Body of pancreas (tissue), 4 donors: ENCODE data around the gene GULP1. TPM values are rescaled to one million over a fixed set of nuclear protein-coding genes. Genes with fewer than 3 reads are reported as not detected.

Experiments
- ATAC-seq: fragments of 150-250 bp; one replicate; pipeline ENCODE4 v1.9.1; 2016
- DNase-seq, 4 donors: peaks; one replicate each; pipeline ENCODE4 v3.0.0-alpha.2; 2019
- H3K27ac ChIP-seq, 4 donors: fragments of 200-600 bp; sonication (generic); 1 replicate in 3 of 4; 2 replicates in 1 of 4; pipeline versions ENCODE4 v1.5.1 to v1.6.1; 2016 to 2019; ENCODE audit warnings: mild to moderate bottlenecking in 1 of 4, mixed read lengths in 1 of 4, moderate library complexity in 1 of 4
- H3K27me3 ChIP-seq, 2 donors: fragments of 200-600 bp; sonication (generic); one replicate each; pipeline ENCODE4 v1.6.0; 2016; ENCODE audit warnings: mild to moderate bottlenecking in 1 of 2
- H3K36me3 ChIP-seq, 2 donors: fragments of 200-600 bp; sonication (generic); replicated peaks in 1 of 2; 2 replicates each; pipeline ENCODE4 v1.5.1; 2016; ENCODE audit warnings: low read depth in 2 of 2; ENCODE audit not compliant: insufficient read depth in 1 of 2
- H3K4me1 ChIP-seq: fragments of 200-600 bp; sonication (generic); one replicate; pipeline ENCODE4 v1.6.0; 2016
- H3K4me3 ChIP-seq, 2 donors: fragments of 200-600 bp; sonication (generic); 1 replicate in 1 of 2; 2 replicates in 1 of 2; pipeline ENCODE4 v1.5.1; 2016 to 2019
- H3K9me3 ChIP-seq, 3 donors: fragments of 200-600 bp; sonication (generic); 1 replicate in 2 of 3; 2 replicates in 1 of 3; pipeline ENCODE4 v1.5.1; 2016
- POLR2A ChIP-seq, 3 donors: fragments of 450-650 bp; IDR thresholded peaks; one replicate each; pipeline ENCODE4 v1.6.1; 2016; ENCODE audit warnings: antibody characterized with exemption in 3 of 3, mild to moderate bottlenecking in 2 of 3
- WGBS, 2 donors: methylation state at CpG; one replicate each; pipeline ENCODE4 v1.1.5; 2017; 5-methylcytosine and 5-hydroxymethylcytosine counted together
- intact Hi-C: fragments of 100-400 bp; cut with DNase I; formaldehyde crosslinking; loops from one replicate; pipeline ENCODE4 v1.15.1; 2023
- total RNA-seq, 2 donors: library from RNA; depleted of rRNA; stranded (reverse); fragments of >200 nt; gene quantifications; one replicate each; pipeline ENCODE4 v1.1.0, GENCODE V29; 2016
- TF ChIP-seq, protein P1 (sequence below), 7 experiments: fragments of 450-650 bp in 4 of 7; fragments of 200-600 bp in 3 of 7; sonication (generic) in 3 of 7; IDR thresholded peaks; one replicate each; pipeline ENCODE4 v1.5.1; 2016 to 2019; ENCODE audit warnings: antibody characterized with exemption in 7 of 7

GULP1 gene
- total RNA-seq, 2 donors from 2014 or later: 24.7 to 50.3 TPM

DNA sequence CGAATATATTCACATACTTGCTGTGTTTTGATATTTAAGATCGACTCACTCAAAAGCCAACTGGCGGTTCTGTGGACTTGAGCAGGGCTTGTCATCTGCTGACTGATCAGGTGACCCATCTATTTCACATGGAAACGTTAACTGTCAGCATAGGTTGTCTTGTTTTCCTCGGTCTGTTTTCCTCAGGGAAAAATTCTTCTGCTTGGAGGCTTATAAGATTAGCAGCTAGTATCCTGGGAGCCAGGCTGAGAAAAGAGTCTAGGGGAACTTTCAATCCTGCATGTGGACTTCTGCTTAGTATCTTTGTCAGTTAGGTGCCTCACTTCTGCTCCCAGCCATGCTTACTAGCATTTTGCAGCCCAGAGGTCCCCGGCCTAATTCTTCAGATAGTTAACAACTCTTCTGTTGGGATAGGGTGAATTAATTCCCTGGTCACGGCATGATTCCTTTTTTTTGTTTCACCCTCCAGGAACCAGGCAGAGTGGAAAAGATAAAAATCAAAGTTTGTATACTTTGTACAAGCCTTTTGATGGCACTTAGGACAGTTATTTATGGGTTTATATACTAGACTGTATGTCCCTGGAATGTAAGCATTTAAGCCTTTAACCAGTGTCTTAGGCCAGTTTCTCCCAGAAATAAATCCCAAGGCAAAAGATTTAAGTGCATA is 226.0 kb downstream of the GULP1 start:
- DNase-seq (no peak), ATAC-seq (no peak)
- Histone ChIP-seq H3K36me3 (no peaks in the 10 kb centered on the region), H3K4me1 (no peaks in the 10 kb centered on the region), H3K4me3 (no peak overlapping the region), H3K27ac (no peak overlapping the region), H3K9me3 (no peaks in the 10 kb centered on the region), H3K27me3 (no peaks in the 10 kb centered on the region)
- intact Hi-C loops: loop anchor here (10.0 kb wide), 2 partner anchors 233 to 933 kb away; no protein-coding TSS in a partner anchor
- WGBS, 2 donors: 85 to 89% methylated on average over 7 of the region's 7 CpGs
- TF ChIP-seq, protein P1, sequence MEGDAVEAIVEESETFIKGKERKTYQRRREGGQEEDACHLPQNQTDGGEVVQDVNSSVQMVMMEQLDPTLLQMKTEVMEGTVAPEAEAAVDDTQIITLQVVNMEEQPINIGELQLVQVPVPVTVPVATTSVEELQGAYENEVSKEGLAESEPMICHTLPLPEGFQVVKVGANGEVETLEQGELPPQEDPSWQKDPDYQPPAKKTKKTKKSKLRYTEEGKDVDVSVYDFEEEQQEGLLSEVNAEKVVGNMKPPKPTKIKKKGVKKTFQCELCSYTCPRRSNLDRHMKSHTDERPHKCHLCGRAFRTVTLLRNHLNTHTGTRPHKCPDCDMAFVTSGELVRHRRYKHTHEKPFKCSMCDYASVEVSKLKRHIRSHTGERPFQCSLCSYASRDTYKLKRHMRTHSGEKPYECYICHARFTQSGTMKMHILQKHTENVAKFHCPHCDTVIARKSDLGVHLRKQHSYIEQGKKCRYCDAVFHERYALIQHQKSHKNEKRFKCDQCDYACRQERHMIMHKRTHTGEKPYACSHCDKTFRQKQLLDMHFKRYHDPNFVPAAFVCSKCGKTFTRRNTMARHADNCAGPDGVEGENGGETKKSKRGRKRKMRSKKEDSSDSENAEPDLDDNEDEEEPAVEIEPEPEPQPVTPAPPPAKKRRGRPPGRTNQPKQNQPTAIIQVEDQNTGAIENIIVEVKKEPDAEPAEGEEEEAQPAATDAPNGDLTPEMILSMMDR (IDR thresholded peaks at IDR 0.05): no peak
- TF ChIP-seq POLR2A (IDR thresholded peaks at IDR 0.05): no peak

DNA sequence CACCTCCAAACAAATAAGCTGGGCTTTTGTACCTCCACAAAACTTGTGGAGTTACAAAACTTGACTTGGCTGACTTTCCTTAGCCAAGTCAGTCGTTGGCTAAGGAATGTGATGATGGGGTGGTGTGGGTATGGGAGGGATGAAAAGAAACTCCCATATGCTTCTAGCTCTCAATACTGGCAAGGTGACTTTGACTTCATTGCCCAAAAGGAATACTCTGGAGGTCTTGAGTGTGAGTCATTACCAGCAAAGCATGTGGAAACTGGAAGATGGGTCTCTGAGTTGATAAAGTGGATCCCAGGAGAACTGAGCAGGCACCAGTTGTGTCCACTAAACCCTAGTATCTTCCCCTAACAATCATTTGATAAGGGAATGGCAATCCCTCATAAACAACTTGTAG is 226.7 kb downstream of the GULP1 start:
- Histone ChIP-seq H3K9me3 (no peaks in the 10 kb centered on the region), H3K36me3 (no peaks in the 10 kb centered on the region), H3K4me3 (no peak overlapping the region), H3K27me3 (no peaks in the 10 kb centered on the region), H3K4me1 (no peaks in the 10 kb centered on the region), H3K27ac (no peak overlapping the region)
- no peak for TF ChIP-seq POLR2A (IDR thresholded peaks at IDR 0.05)
- TF ChIP-seq, protein P1 (IDR thresholded peaks at IDR 0.05): no peak
- intact Hi-C loops: loop anchor here (10.0 kb wide), 2 partner anchors 234 to 934 kb away; no protein-coding TSS in a partner anchor
- WGBS, 2 donors: 55 to 65% methylated on average over 1 of the region's 1 CpG
- ATAC-seq (no peak), DNase-seq (no peak)

DNA sequence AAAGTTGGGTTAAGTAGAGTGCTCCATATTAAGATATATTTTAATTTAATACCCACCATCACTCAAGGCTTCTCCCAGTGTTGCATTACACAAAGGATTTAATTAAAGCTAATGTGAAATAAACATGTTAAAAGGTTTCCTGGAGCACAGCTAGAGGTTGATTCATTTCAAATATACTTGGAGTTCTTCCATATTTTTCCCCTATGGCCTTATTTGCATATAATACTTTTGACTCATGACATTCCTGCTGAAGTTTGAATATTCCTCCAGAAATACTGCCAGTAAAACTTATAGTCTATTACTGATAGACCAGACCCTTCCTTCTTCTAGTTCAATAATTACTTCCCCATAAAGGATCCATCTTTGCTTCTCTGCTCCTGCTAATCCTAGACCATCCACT is 227.5 kb downstream of the GULP1 start:
- no peaks in the 10 kb centered on the region for H3K9me3 ChIP-seq
- DNase-seq: no peak
- ATAC-seq: no peak
- TF ChIP-seq, protein P1 (IDR thresholded peaks at IDR 0.05): no peak
- TF ChIP-seq POLR2A (IDR thresholded peaks at IDR 0.05): no peak
- no peaks in the 10 kb centered on the region for H3K27me3 ChIP-seq
- intact Hi-C loops: loop anchor here (10.0 kb wide), 2 partner anchors 234 to 934 kb away; no protein-coding TSS in a partner anchor
- H3K4me3 ChIP-seq: no peak overlapping the region
- H3K36me3 ChIP-seq: no peaks in the 10 kb centered on the region
- no peaks in the 10 kb centered on the region for H3K4me1 ChIP-seq
- H3K27ac ChIP-seq: no peak overlapping the region

DNA sequence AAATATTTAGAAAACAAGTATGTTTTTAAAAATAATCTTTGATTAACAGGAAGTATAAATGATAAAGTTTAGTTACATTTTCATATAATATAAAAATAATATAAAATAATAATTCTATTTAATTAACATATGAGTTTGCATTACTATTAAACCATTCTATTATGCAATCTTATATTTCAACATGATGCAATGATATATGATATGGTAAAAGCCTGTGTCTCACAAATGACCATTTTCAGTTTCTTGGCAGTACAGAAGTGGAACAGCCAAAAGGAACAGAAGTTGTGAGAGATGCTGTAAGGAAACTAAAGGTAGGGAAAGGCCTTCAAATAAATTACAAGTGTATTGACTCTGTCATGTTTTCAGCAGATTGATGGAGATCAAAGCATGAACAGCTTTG is 230.8 kb downstream of the GULP1 start:
- Histone ChIP-seq H3K4me1 (peaks cover 11% of the 10 kb centered on the region), H3K27ac (no peak overlapping the region), H3K4me3 (no peak overlapping the region), H3K9me3 (no peaks in the 10 kb centered on the region), H3K36me3 (no peaks in the 10 kb centered on the region), H3K27me3 (no peaks in the 10 kb centered on the region)
- DNase-seq (no peak), ATAC-seq (no peak)
- TF ChIP-seq, protein P1 (IDR thresholded peaks at IDR 0.05): no peak
- TF ChIP-seq POLR2A (IDR thresholded peaks at IDR 0.05): no peak
- intact Hi-C loops: no loop called here

DNA sequence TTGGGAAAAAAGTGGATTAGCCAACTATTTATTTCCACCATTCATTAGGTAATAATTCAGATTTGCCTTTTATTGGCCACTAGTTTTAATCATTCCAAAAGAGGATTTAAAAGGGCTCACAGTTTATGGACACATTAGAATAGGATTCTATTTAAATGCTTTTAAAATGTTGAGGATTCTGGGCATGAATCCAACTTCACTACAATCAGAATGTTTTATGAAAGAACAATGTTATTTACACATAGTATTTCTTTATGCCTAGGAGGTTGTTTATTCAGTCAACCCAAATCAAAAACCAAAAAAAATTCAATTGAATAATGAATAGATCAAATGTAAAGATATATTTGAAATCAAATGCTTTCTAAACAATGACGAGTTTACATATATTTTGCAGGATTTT is 232.2 kb downstream of the GULP1 start:
- 84 to 88% methylated on average over 1 of the region's 1 CpG for WGBS, 2 donors

More for the DNA sequence above, 232.2 kb downstream of the GULP1 start:
- H3K9me3 ChIP-seq: no peaks in the 10 kb centered on the region
- no peaks in the 10 kb centered on the region for H3K27me3 ChIP-seq
- no peak for ATAC-seq
- no peaks in the 10 kb centered on the region for H3K36me3 ChIP-seq
- intact Hi-C loops: no loop called here
- TF ChIP-seq, protein P1 (IDR thresholded peaks at IDR 0.05): no peak
- TF ChIP-seq POLR2A (IDR thresholded peaks at IDR 0.05): no peak
- no peak overlapping the region for H3K4me3 ChIP-seq
- peaks cover 11% of the 10 kb centered on the region for H3K4me1 ChIP-seq
- DNase-seq: no peak
- H3K27ac ChIP-seq: no peak overlapping the region
